ENCODE data around the gene MPG.

MPG gene

GRCh38 chr16:66309-67182 lies 11.5 kb upstream of the MPG start:
- TF ChIP-seq EZH2 (IDR thresholded peaks at IDR 0.05; ENCODE audit: borderline replicate concordance, low read depth, low read length, severe bottlenecking) (no peak), CTCF (IDR thresholded peaks at IDR 0.05; ENCODE audit: borderline replicate concordance, extremely low read depth, low read length, poor library complexity, severe bottlenecking) (no peak)
- Histone ChIP-seq H3K36me3 (ENCODE audit: insufficient read depth, low read length) (no peaks in the 10 kb centered on the region), H3K4me3 (ENCODE audit: low read depth in 1 of 2, low read length in 2 of 2) (no peak overlapping the region), H3K4me2 (ENCODE audit: insufficient read depth, low read length) (no peak overlapping the region), H3K27ac (ENCODE audit: low read length) (no peak overlapping the region), H3K27me3 (ENCODE audit: insufficient read depth, low read length, poor library complexity) (no peaks in the 10 kb centered on the region), H3K9ac (ENCODE audit: low read depth, low read length) (no peak overlapping the region), H4K20me1 (ENCODE audit: insufficient read depth, low read length) (peaks cover 6% of the 10 kb centered on the region), H3K4me1 (ENCODE audit: insufficient read depth, low read length) (no peaks in the 10 kb centered on the region), H3K9me3 (ENCODE audit: insufficient read depth, low read length, severe bottlenecking) (no peaks in the 10 kb centered on the region), H3K79me2 (ENCODE audit: insufficient read depth, low read length) (no peaks in the 10 kb centered on the region), H2AFZ (ENCODE audit: low read depth, low read length) (no peak overlapping the region)
- ATAC-seq (ENCODE audit: insufficient read depth, low read depth), result no peak
- DNase-seq, result no peak

DNA sequence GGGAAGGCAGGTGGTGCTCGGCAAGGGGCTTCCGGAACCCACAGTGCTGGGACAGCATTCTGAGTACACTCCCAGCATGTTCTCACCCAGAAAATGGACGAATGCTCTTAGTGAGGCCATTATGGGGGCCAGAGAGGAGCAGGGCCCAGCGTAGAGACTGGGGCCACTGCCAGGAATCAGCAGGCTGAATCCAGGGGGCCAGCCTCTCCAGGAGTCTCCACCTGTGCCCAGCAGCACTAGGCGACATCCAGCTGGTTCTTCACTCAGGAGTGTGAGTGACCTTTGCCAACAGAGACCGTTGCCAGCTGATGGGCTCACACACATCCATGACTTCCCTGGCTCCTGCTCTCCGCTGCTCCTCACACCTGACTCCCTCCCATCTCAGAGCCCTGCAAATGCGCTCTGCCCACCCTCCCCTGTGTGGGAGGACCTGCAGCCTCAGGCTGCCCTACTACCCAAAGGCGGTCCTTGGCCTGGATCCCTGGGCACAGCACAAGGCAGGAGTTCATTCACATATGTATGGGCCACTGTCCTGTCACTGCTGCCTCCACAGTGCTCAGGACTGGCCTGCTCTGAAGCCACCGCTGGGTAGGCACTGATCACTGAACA lies 10.7 kb upstream of the MPG start:
- H3K27me3 ChIP-seq (ENCODE audit: insufficient read depth, low read length, poor library complexity), result no peaks in the 10 kb centered on the region
- no peaks in the 10 kb centered on the region for H3K79me2 ChIP-seq (ENCODE audit: insufficient read depth, low read length)
- H3K9ac ChIP-seq (ENCODE audit: low read depth, low read length), result no peak overlapping the region
- ATAC-seq (ENCODE audit: insufficient read depth, low read depth) (no peak), DNase-seq (no peak)
- TF ChIP-seq EZH2 (IDR thresholded peaks at IDR 0.05; ENCODE audit: borderline replicate concordance, low read depth, low read length, severe bottlenecking) (no peak), CTCF (IDR thresholded peaks at IDR 0.05; ENCODE audit: borderline replicate concordance, extremely low read depth, low read length, poor library complexity, severe bottlenecking) (no peak)
- H4K20me1 ChIP-seq (ENCODE audit: insufficient read depth, low read length), result peaks cover 6% of the 10 kb centered on the region
- no peaks in the 10 kb centered on the region for H3K9me3 ChIP-seq (ENCODE audit: insufficient read depth, low read length, severe bottlenecking)
- H3K4me1 ChIP-seq (ENCODE audit: insufficient read depth, low read length), result no peaks in the 10 kb centered on the region
- no peak overlapping the region for H3K4me2 ChIP-seq (ENCODE audit: insufficient read depth, low read length)
- H3K4me3 ChIP-seq (ENCODE audit: low read depth in 1 of 2, low read length in 2 of 2), result no peak overlapping the region
- no peak overlapping the region for H3K27ac ChIP-seq (ENCODE audit: low read length)
- H2AFZ ChIP-seq (ENCODE audit: low read depth, low read length), result no peak overlapping the region
- H3K36me3 ChIP-seq (ENCODE audit: insufficient read depth, low read length), result no peaks in the 10 kb centered on the region

GRCh38 chr16:67884-68789 lies 9.9 kb upstream of the MPG start:
- ATAC-seq (ENCODE audit: insufficient read depth, low read depth), result no peak
- H2AFZ ChIP-seq (ENCODE audit: low read depth, low read length), result no peak overlapping the region
- no peak overlapping the region for H3K9ac ChIP-seq (ENCODE audit: low read depth, low read length)
- H3K4me3 ChIP-seq (ENCODE audit: low read depth in 1 of 2, low read length in 2 of 2), result no peak overlapping the region
- H3K79me2 ChIP-seq (ENCODE audit: insufficient read depth, low read length), result no peaks in the 10 kb centered on the region
- no peak overlapping the region for H3K4me2 ChIP-seq (ENCODE audit: insufficient read depth, low read length)
- H3K4me1 ChIP-seq (ENCODE audit: insufficient read depth, low read length), result no peaks in the 10 kb centered on the region
- H3K27me3 ChIP-seq (ENCODE audit: insufficient read depth, low read length, poor library complexity), result no peaks in the 10 kb centered on the region
- no peaks in the 10 kb centered on the region for H3K9me3 ChIP-seq (ENCODE audit: insufficient read depth, low read length, severe bottlenecking)
- H3K27ac ChIP-seq (ENCODE audit: low read length), result no peak overlapping the region
- no peak for TF ChIP-seq CTCF (IDR thresholded peaks at IDR 0.05; ENCODE audit: borderline replicate concordance, extremely low read depth, low read length, poor library complexity, severe bottlenecking)
- no peak for TF ChIP-seq EZH2 (IDR thresholded peaks at IDR 0.05; ENCODE audit: borderline replicate concordance, low read depth, low read length, severe bottlenecking)
- H3K36me3 ChIP-seq (ENCODE audit: insufficient read depth, low read length), result no peaks in the 10 kb centered on the region
- DNase-seq, result no peak
- H4K20me1 ChIP-seq (ENCODE audit: insufficient read depth, low read length), result peaks cover 6% of the 10 kb centered on the region
